Measurements from ENCODE around the gene IKZF1.

Gene IKZF1

GRCh38 chr7:50282813-50283605 is 21.5 kb upstream of the IKZF1 start:
- Histone ChIP-seq H3K9me2 (replicated peaks; ENCODE audit: control insufficient read depth, low read length) (no peaks in the 10 kb centered on the region), H3K36me3 (ENCODE audit: control insufficient read depth, low read length) (no peaks in the 10 kb centered on the region), H3K27ac (ENCODE audit: low read depth, low read length) (peak overlapping the region; percentile 61), H3K9me3 (ENCODE audit: control insufficient read depth, insufficient read depth, low read length) (no peaks in the 10 kb centered on the region), H3K4me1 (ENCODE audit: control insufficient read depth, low read length) (peaks cover 51% of the 10 kb centered on the region), H3K4me2 (ENCODE audit: low read length) (peak overlapping the region; percentile 86), H3K4me3 (ENCODE audit: low read length) (peak overlapping the region; percentile 70), H3K27me3 (ENCODE audit: control insufficient read depth, low read length) (no peaks in the 10 kb centered on the region), H3F3A (ENCODE audit: control insufficient read depth, insufficient read depth) (peaks cover 29% of the 10 kb centered on the region), H3K79me2 (ENCODE audit: control insufficient read depth, low read length) (no peaks in the 10 kb centered on the region), H4K20me1 (ENCODE audit: control insufficient read depth, insufficient read depth, low read depth, low read length) (no peaks in the 10 kb centered on the region)
- TF ChIP-seq EZH2phosphoT487 (IDR thresholded peaks at IDR 0.05; ENCODE audit: borderline replicate concordance, low read length) (no peak), CTCF (IDR thresholded peaks at IDR 0.05; ENCODE audit: low read depth, low read length, poor library complexity, severe bottlenecking) (peak; percentile 17)

- Histone ChIP-seq H3K79me2 (ENCODE audit: control insufficient read depth, low read length) (no peaks in the 10 kb centered on the region), H3K27me3 (ENCODE audit: control insufficient read depth, low read length) (no peaks in the 10 kb centered on the region), H3K9me3 (ENCODE audit: control insufficient read depth, insufficient read depth, low read length) (no peaks in the 10 kb centered on the region), H3K4me3 (ENCODE audit: low read length) (no peak overlapping the region; the same call in 1 of the 2 replicates), H3K27ac (ENCODE audit: low read depth, low read length) (no peak overlapping the region), H4K20me1 (ENCODE audit: control insufficient read depth, insufficient read depth, low read depth, low read length) (no peaks in the 10 kb centered on the region), H3K4me1 (ENCODE audit: control insufficient read depth, low read length) (peaks cover 51% of the 10 kb centered on the region), H3K9me2 (replicated peaks; ENCODE audit: control insufficient read depth, low read length) (no peaks in the 10 kb centered on the region), H3K36me3 (ENCODE audit: control insufficient read depth, low read length) (no peaks in the 10 kb centered on the region), H3F3A (ENCODE audit: control insufficient read depth, insufficient read depth) (peaks cover 22% of the 10 kb centered on the region), H3K4me2 (ENCODE audit: low read length) (peak overlapping the region; percentile 86)
- TF ChIP-seq CTCF (IDR thresholded peaks at IDR 0.05; ENCODE audit: low read depth, low read length, poor library complexity, severe bottlenecking): no peak
- TF ChIP-seq EZH2phosphoT487 (IDR thresholded peaks at IDR 0.05; ENCODE audit: borderline replicate concordance, low read length): no peak
Observed at GRCh38 chr7:50283731-50284130, 20.8 kb upstream of the IKZF1 start.

GRCh38 chr7:50284296-50284695 is 20.2 kb upstream of the IKZF1 start:
- H3K9me2 ChIP-seq (replicated peaks; ENCODE audit: control insufficient read depth, low read length): no peaks in the 10 kb centered on the region
- no peak overlapping the region for H3K4me3 ChIP-seq (ENCODE audit: low read length)
- H4K20me1 ChIP-seq (ENCODE audit: control insufficient read depth, insufficient read depth, low read depth, low read length): no peaks in the 10 kb centered on the region
- peaks cover 51% of the 10 kb centered on the region for H3K4me1 ChIP-seq (ENCODE audit: control insufficient read depth, low read length)
- H3K9me3 ChIP-seq (ENCODE audit: control insufficient read depth, insufficient read depth, low read length): no peaks in the 10 kb centered on the region
- peaks cover 20% of the 10 kb centered on the region for H3F3A ChIP-seq (ENCODE audit: control insufficient read depth, insufficient read depth)
- no peaks in the 10 kb centered on the region for H3K36me3 ChIP-seq (ENCODE audit: control insufficient read depth, low read length)
- no peak overlapping the region for H3K4me2 ChIP-seq (ENCODE audit: low read length)
- no peaks in the 10 kb centered on the region for H3K79me2 ChIP-seq (ENCODE audit: control insufficient read depth, low read length)
- H3K27me3 ChIP-seq (ENCODE audit: control insufficient read depth, low read length): no peaks in the 10 kb centered on the region
- no peak for TF ChIP-seq EZH2phosphoT487 (IDR thresholded peaks at IDR 0.05; ENCODE audit: borderline replicate concordance, low read length)
- no peak for TF ChIP-seq CTCF (IDR thresholded peaks at IDR 0.05; ENCODE audit: low read depth, low read length, poor library complexity, severe bottlenecking)
- H3K27ac ChIP-seq (ENCODE audit: low read depth, low read length): no peak overlapping the region
